Colonic mucosa (tissue), 4 donors: ENCODE data around the gene SLC25A1. TPM values are rescaled to one million over a fixed set of nuclear protein-coding genes. Genes with fewer than 3 reads are reported as not detected.

Source experiments
- DNase-seq: peaks from one replicate; pipeline ENCODE4 v3.0.0-alpha.2; 2020
- H3K27ac ChIP-seq: fragments of 200-600 bp; one replicate; pipeline ENCODE4 v1.8.0; 2021
- H3K27me3 ChIP-seq: fragments of 200-600 bp; one replicate; pipeline ENCODE4 v1.8.0; 2021
- H3K36me3 ChIP-seq: fragments of 200-600 bp; one replicate; pipeline ENCODE4 v1.8.0; 2021
- H3K4me1 ChIP-seq: fragments of 200-600 bp; one replicate; pipeline ENCODE4 v1.8.0; 2021; ENCODE audit warnings: mild to moderate bottlenecking
- H3K4me3 ChIP-seq: fragments of 200-600 bp; one replicate; pipeline ENCODE4 v1.8.0; 2021
- H3K9ac ChIP-seq, 2 donors: one replicate each; pipeline ENCODE4 v1.7.0; 2013; ENCODE audit warnings: control low read depth in 2 of 2, low read depth in 2 of 2, low read length in 2 of 2
- H3K9me3 ChIP-seq: fragments of 200-600 bp; one replicate; pipeline ENCODE4 v1.8.0; 2021
- CTCF ChIP-seq: fragments of 200-600 bp; IDR thresholded peaks from one replicate; pipeline ENCODE4 v1.8.0; 2022; ENCODE audit warnings: antibody characterized with exemption, mild to moderate bottlenecking
- intact Hi-C: fragments of 100-400 bp; cut with DNase I; formaldehyde crosslinking; loops from one replicate; pipeline ENCODE4 v1.14.1; 2022
- total RNA-seq, 2 donors: library from RNA; stranded (reverse); fragmentation: NEBNext Ultra II Directional in 1 of 2; extraction: Animal tissue kit (Norgen Biotek cat#: 25700) in 1 of 2; gene quantifications; one replicate each; pipeline ENCODE4 v1.2.1, GENCODE V29; 2021
- donor health status: healthy.
- donor health status: DM: no; HTN: no; CAD: no.
- donor health status: DM: no; HTN: no; CAD: no.

Gene SLC25A1
- total RNA-seq, 2 donors from 2014 or later: 191 to 218 TPM

- DNase-seq: no peak
- Histone ChIP-seq H3K27me3 (peaks cover 35% of the 10 kb centered on the region), H3K27ac (no peak overlapping the region), H3K9me3 (no peaks in the 10 kb centered on the region), H3K4me1 (no peaks in the 10 kb centered on the region), H3K36me3 (no peaks in the 10 kb centered on the region), H3K9ac (no peak overlapping the region), H3K4me3 (no peak overlapping the region)
- intact Hi-C loops: no loop called here
- TF ChIP-seq CTCF: no peak
Measured at GRCh38 chr22:19152942-19153883, 25.3 kb downstream of the SLC25A1 start.

- Histone ChIP-seq H3K4me1 (no peaks in the 10 kb centered on the region), H3K27ac (no peak overlapping the region), H3K4me3 (no peak overlapping the region), H3K9me3 (no peaks in the 10 kb centered on the region), H3K36me3 (no peaks in the 10 kb centered on the region), H3K27me3 (peaks cover 36% of the 10 kb centered on the region), H3K9ac (no peak overlapping the region)
- TF ChIP-seq CTCF: no peak
- no peak for DNase-seq
- intact Hi-C loops: no loop called here
Measured at GRCh38 chr22:19151329-19152191, 27.0 kb downstream of the SLC25A1 start.

- no peak overlapping the region for H3K4me3 ChIP-seq
- no peak overlapping the region for H3K27ac ChIP-seq
- no peaks in the 10 kb centered on the region for H3K4me1 ChIP-seq
- H3K27me3 ChIP-seq: peaks cover 36% of the 10 kb centered on the region
- no peaks in the 10 kb centered on the region for H3K36me3 ChIP-seq
- intact Hi-C loops: no loop called here
- DNase-seq: no peak
- TF ChIP-seq CTCF: no peak
- H3K9ac ChIP-seq: no peak overlapping the region
- H3K9me3 ChIP-seq: no peaks in the 10 kb centered on the region
Measured at GRCh38 chr22:19150482-19151328, 27.8 kb downstream of the SLC25A1 start.

- H3K9me3 ChIP-seq: no peaks in the 10 kb centered on the region
- no peaks in the 10 kb centered on the region for H3K4me1 ChIP-seq
- H3K4me3 ChIP-seq: peak within 1 kb of the TSS; percentile 7
- H3K36me3 ChIP-seq: no peaks in the 10 kb centered on the region
- H3K9ac ChIP-seq: no peak within 1 kb of the TSS
- H3K27ac ChIP-seq: no peak within 1 kb of the TSS
- DNase-seq: no peak
- H3K27me3 ChIP-seq: peaks cover 36% of the 10 kb centered on the region
- TF ChIP-seq CTCF: no peak
- intact Hi-C loops: loop anchor here (5.0 kb wide), 1 partner anchor 482 kb away; no protein-coding TSS in a partner anchor
Measured at GRCh38 chr22:19149991-19150390, 28.5 kb downstream of the SLC25A1 start, which contains the start of gene GSC2. GSC2 (minus strand) TSS chr22:19150292; CDS start chr22:19150283, 9 bp downstream.
